WI38 (cell line): ENCODE data around the gene ZCCHC4.
"Not testable (repeated sequence)": the region's sequence is repeated elsewhere in the genome, so short reads cannot be mapped to it uniquely, and the experiment has no call there.

Experiments used
- H3K4me3 ChIP-seq: 2 replicates; pipeline ENCODE4 v1.5.1; 2011; ENCODE audit warnings: low read depth, mild to moderate bottlenecking, control low read depth, low read length
- CTCF ChIP-seq: IDR thresholded peaks from 2 replicates; pipeline ENCODE4 v1.5.1; 2012; ENCODE audit warnings: low read depth, mild to moderate bottlenecking, control low read depth, low read length

The ZCCHC4 gene

GRCh38 chr4:25358515-25359275 is 46.1 kb downstream of the ZCCHC4 start:
- TF ChIP-seq CTCF = no peak
- H3K4me3 ChIP-seq = no peak overlapping the region

- H3K4me3 ChIP-seq = no peak overlapping the region
- TF ChIP-seq CTCF = no peak
Measured at GRCh38 chr4:25361253-25361652, 48.7 kb downstream of the ZCCHC4 start.

- TF ChIP-seq CTCF = peak; percentile 40; the same call in 1 of the 2 replicates
- no peak overlapping the region for H3K4me3 ChIP-seq
Measured at GRCh38 chr4:25367004-25367621, 54.5 kb downstream of the ZCCHC4 start.

GRCh38 chr4:25367877-25368276 is 55.3 kb downstream of the ZCCHC4 start:
- no peak overlapping the region for H3K4me3 ChIP-seq
- no peak for TF ChIP-seq CTCF

GRCh38 chr4:25368315-25368714 is 55.7 kb downstream of the ZCCHC4 start:
- no peak for TF ChIP-seq CTCF
- H3K4me3 ChIP-seq = no peak overlapping the region

GRCh38 chr4:25370242-25370641 is 57.7 kb downstream of the ZCCHC4 start:
- no peak for TF ChIP-seq CTCF
- H3K4me3 ChIP-seq = no peak overlapping the region

- not testable (repeated sequence) for H3K4me3 ChIP-seq
Measured at GRCh38 chr4:25372549-25372948, 60.0 kb downstream of the ZCCHC4 start.
